Type B pancreatic cell (in vitro differentiated cells): ENCODE data around the gene SOX30. TPM values are rescaled to one million over a fixed set of nuclear protein-coding genes. Genes with fewer than 3 reads are reported as not detected.

Source experiments
- DNase-seq: peaks from one replicate; pipeline ENCODE4 v3.0.0; 2021; ENCODE audit warnings: mixed read lengths; ENCODE audit not compliant: unreplicated experiment; ENCODE audit errors: extremely low spot score
- H3K27ac Mint-ChIP-seq: 2 replicates; pipeline ENCODE4 v1.8.0; 2021; ENCODE audit warnings: mild to moderate bottlenecking, mixed read lengths
- H3K27me3 Mint-ChIP-seq: 2 replicates; pipeline ENCODE4 v1.8.0; 2021; ENCODE audit warnings: mixed read lengths
- H3K36me3 Mint-ChIP-seq: 2 replicates; pipeline ENCODE4 v1.8.0; 2021; ENCODE audit warnings: mixed read lengths
- H3K4me1 Mint-ChIP-seq: one replicate; pipeline ENCODE4 v1.8.0; 2021; ENCODE audit warnings: mixed read lengths; ENCODE audit not compliant: unreplicated experiment
- H3K4me3 Mint-ChIP-seq: 2 replicates; pipeline ENCODE4 v1.8.0; 2021; ENCODE audit warnings: mild to moderate bottlenecking, mixed read lengths
- H3K9me3 Mint-ChIP-seq: 2 replicates; pipeline ENCODE4 v1.8.0; 2021; ENCODE audit warnings: mixed read lengths
- total RNA-seq: library from RNA; stranded (reverse); gene quantifications from 2 replicates; pipeline ENCODE4 v1.2.1, GENCODE V29; 2021; ENCODE audit warnings: low replicate concordance
- TF ChIP-seq, protein P1 (sequence below): fragments of 200-600 bp; sonication (generic); conservative IDR thresholded peaks from 2 replicates; pipeline ENCODE4 v1.5.0; 2021; ENCODE audit warnings: antibody characterized with exemption, mild to moderate bottlenecking

SOX30 gene
- total RNA-seq, 1 donor from 2014 or later: not detected

DNA sequence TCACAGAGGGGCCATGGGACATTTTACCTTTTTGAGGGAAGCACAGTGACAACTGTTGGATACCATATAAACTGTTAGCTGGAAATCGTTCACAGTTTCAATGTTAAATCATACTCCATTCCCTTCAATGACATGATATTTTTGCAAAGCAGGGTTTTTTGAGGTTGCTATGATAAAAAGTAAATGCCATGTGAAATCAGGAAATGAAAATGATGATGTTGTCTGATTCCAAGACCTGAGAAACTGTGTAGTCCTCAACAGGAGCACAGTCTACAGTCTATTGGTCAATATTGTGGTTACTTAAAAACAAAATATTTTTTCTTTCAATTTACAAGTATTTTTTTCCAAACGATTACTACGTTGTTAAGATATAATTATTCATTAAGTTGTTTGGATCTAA is 52.7 kb downstream of the SOX30 start:
- Mint-ChIP-seq H3K4me3 (no peak overlapping the region), H3K4me1 (peaks cover 6% of the 10 kb centered on the region)
- no peak for DNase-seq

DNA sequence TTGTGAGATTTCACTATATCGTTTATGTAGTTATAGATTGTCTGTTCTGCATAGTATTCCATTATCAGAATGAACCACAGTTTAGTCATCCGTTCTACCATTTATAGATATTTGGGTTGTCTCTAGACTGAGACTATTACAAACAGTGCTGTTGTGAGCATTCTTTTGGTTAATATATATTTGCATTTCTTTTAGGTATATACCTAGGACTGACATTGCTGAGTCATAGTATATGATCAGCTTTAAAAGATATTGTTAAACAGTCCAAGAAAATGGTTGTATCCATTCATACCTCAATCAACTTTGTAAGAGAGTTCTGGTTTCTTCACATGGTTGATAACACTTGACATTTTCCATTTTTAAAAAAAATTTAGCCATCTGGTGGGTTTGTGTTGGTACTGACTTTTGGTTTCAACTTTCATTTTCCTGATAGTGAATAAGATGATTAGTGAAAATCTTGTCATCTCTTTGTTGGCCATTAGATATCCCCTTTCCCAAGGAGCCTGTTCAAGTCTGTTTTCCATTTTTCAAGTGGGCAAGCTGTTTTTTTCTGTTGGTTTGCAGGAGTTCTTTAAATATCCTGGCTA is 53.8 kb downstream of the SOX30 start:
- no peaks in the 10 kb centered on the region for H3K27me3 Mint-ChIP-seq
- H3K4me1 Mint-ChIP-seq: peaks cover 5% of the 10 kb centered on the region
- no peak overlapping the region for H3K4me3 Mint-ChIP-seq
- no peak overlapping the region for H3K27ac Mint-ChIP-seq
- no peaks in the 10 kb centered on the region for H3K36me3 Mint-ChIP-seq
- no peak for DNase-seq
- TF ChIP-seq, protein P1, sequence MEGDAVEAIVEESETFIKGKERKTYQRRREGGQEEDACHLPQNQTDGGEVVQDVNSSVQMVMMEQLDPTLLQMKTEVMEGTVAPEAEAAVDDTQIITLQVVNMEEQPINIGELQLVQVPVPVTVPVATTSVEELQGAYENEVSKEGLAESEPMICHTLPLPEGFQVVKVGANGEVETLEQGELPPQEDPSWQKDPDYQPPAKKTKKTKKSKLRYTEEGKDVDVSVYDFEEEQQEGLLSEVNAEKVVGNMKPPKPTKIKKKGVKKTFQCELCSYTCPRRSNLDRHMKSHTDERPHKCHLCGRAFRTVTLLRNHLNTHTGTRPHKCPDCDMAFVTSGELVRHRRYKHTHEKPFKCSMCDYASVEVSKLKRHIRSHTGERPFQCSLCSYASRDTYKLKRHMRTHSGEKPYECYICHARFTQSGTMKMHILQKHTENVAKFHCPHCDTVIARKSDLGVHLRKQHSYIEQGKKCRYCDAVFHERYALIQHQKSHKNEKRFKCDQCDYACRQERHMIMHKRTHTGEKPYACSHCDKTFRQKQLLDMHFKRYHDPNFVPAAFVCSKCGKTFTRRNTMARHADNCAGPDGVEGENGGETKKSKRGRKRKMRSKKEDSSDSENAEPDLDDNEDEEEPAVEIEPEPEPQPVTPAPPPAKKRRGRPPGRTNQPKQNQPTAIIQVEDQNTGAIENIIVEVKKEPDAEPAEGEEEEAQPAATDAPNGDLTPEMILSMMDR: no peak
- peaks cover 10% of the 10 kb centered on the region for H3K9me3 Mint-ChIP-seq

More for the DNA sequence above, 52.7 kb downstream of the SOX30 start:
- H3K36me3 Mint-ChIP-seq: no peaks in the 10 kb centered on the region
- peaks cover 10% of the 10 kb centered on the region for H3K9me3 Mint-ChIP-seq
- H3K27me3 Mint-ChIP-seq: no peaks in the 10 kb centered on the region
- H3K27ac Mint-ChIP-seq: no peak overlapping the region
- TF ChIP-seq, protein P1: no peak

DNA sequence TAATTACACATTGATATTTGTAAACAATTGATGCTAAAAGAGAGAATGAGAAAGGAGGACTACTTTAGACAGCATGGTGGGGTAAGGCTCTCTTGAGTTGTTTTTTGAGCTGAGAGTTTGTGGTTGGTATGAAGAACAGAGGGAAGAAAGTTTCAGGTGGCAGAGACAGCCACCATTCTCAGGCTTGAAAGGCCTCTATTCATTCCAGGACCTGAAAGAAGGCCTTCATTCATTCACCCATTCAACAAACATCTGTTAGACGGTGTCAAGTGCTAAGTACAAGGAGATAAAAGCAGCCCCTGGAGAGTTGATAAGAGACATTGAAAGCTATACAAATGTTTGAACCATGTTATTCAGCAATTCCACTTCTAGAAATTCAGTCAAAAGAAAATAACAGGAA is 55.0 kb downstream of the SOX30 start:
- DNase-seq: no peak
- H3K4me1 Mint-ChIP-seq: peaks cover 8% of the 10 kb centered on the region

DNA sequence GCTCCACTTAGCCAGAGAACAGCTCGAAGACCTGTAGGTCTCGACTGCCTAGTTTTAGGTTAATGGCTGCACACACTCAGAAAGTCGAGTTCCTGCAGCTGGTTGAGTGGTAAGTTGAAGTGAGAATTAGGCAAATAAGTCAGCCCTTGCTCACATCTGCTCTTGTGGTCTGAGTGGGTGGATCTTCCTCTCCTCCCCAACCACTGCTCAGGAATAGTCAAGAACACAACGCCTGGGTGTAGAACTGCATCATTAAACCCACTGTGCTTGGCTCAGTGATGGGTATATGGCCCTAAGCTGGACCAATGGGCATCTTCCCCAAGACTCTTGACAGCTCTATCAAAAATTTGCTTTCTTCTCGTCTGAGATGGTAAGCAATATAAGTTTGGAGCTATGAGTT is 55.8 kb downstream of the SOX30 start:
- Mint-ChIP-seq H3K4me1 (peaks cover 8% of the 10 kb centered on the region), H3K9me3 (peaks cover 14% of the 10 kb centered on the region), H3K36me3 (no peaks in the 10 kb centered on the region), H3K4me3 (no peak overlapping the region), H3K27me3 (no peaks in the 10 kb centered on the region), H3K27ac (no peak overlapping the region)
- no peak for DNase-seq
- TF ChIP-seq, protein P1: no peak

More for the DNA sequence above, 55.0 kb downstream of the SOX30 start:
- no peak overlapping the region for H3K4me3 Mint-ChIP-seq
- H3K27me3 Mint-ChIP-seq: no peaks in the 10 kb centered on the region
- no peaks in the 10 kb centered on the region for H3K36me3 Mint-ChIP-seq
- peaks cover 10% of the 10 kb centered on the region for H3K9me3 Mint-ChIP-seq
- TF ChIP-seq, protein P1: no peak
- H3K27ac Mint-ChIP-seq: no peak overlapping the region

DNA sequence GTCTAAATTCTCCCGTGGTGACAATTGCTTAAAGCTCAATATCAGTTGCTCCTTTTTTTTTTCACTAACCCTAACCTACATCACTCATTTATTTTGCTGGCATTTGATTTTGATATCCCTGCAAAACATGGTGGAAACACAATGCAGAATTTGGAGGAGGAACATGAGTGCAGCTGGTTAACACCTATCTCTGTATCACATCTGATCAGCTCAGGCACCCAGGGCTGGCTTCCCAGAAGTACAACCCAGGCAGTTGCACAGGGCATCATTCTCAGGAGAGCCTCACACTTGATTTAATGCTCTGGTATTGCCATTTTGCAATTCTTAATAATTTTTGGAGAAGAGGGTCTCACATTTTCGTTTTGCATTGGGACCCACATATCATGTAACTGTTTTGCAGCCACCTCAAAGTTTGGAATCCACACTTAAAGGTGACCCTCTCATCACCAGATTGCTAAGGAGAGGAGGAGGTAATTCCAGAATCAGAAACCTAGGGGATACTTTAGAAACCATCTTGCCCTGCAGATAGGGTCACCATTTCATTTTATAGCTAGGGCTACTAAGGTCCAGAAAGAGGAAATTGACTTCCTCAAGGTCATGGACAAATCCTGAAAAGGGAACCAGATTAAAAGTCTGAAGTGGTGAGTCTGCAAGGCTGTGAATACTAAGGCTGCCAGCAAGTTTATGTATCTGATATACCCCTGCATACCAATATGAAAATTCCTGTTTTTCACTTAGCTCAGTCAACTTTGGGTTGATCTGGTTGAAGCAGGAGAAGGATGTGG is 57.4 kb downstream of the SOX30 start:
- no peak overlapping the region for H3K27ac Mint-ChIP-seq
- no peaks in the 10 kb centered on the region for H3K27me3 Mint-ChIP-seq
- peaks cover 14% of the 10 kb centered on the region for H3K9me3 Mint-ChIP-seq
- H3K4me1 Mint-ChIP-seq: peaks cover 8% of the 10 kb centered on the region
- TF ChIP-seq, protein P1: no peak
- no peak for DNase-seq
- H3K36me3 Mint-ChIP-seq: no peaks in the 10 kb centered on the region
- no peak overlapping the region for H3K4me3 Mint-ChIP-seq
